UCSD-AML1 (cell line): Measurements from ENCODE around the gene ATP1A4.

ENCODE experiments used
- DNase-seq: peaks from one replicate; lab custom pipeline; 2025; ENCODE audit not compliant: unreplicated experiment; lab: John Stamatoyannopoulos, UW

ATP1A4 gene

GRCh38 chr1:160205242-160206035, 54.0 kb downstream of the ATP1A4 start, which contains the start of gene PEA15:
Gene PEA15 (plus strand): TSS chr1:160205384. CDS start chr1:160211545, 6,161 bp downstream.
- DNase-seq = peak; percentile 75

DNA sequence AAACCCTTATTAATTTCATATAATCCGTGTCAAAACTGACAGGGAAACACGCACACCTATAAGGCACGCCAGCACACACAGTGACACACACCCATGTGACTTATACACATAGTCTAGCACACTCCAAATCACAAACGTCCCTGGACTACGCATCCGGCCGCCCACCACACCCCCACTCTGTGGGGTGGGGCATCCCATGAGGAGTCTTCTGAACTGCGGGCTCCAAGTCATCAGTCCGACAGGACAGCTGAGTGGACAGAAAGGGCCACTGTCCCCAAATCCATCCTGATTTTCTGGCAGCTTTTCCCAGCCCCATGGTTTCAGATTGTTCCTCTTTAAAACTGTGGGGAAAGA, 54.6 kb downstream of the ATP1A4 start:
- no peak for DNase-seq

GRCh38 chr1:160206421-160207117, 55.2 kb downstream of the ATP1A4 start:
- peak; percentile 22 for DNase-seq

DNA sequence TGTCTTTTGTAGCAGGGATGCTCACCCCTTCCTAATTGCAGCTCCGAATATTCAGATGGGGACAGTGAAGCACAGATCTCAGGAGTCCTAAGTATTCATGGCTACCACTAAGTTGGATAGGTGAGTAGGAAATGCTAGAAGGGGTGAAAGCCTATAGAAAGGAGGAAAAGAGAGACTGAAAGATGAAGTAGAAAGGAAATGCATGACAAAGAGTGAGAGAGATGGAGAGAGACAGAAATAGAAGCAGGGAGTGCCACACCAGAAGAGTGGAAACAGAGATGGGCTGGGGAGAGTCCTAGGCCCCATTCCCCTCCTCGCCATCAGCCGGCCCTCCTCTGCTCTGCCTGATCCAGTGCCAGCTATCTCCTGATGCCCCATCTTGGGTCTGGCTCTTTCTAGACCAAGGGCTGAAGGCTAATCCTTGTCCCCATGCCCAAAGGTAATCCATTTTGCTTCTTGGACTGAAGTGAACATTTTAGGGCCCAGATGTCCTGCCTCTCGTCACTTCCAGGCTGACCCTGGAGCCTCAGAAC, 55.8 kb downstream of the ATP1A4 start:
- no peak for DNase-seq

DNA sequence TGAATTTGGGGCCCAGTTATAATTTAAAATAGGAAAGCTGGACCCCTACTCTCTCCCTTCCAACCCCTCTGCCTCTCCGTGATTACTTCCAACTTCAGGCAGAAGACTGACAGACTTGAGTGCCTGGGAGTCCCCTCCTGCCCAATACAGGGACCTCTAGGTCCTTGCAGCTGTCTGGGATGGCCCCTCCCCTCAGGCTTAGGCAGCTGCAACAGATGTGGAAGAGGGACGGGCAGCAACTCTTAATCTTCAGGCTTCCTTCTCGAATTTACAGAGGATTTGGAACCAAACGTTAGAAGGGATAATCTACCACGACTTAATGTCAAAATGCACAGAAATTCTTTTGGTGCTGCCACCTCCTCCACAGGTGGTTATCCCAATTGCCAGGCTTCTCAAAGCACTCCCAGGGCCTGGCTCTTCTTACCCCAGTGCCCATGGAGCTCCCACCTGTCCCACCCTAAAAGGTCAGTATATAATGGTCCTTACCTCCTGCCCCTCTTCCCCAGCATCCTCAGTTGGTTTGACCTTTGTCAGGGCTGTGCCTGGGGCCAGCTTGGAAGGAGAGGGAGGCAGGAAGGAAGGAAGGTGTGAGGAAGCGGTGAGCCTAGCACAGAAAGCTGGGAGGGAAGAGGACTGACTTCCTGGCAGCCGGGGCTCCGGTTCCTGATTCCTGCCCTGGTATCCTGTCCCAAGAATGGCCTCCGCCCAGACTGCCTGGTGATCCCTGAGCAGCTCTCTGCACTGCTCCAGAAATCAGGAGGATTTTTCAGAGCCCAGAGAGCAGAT, 56.6 kb downstream of the ATP1A4 start:
- no peak for DNase-seq

DNA sequence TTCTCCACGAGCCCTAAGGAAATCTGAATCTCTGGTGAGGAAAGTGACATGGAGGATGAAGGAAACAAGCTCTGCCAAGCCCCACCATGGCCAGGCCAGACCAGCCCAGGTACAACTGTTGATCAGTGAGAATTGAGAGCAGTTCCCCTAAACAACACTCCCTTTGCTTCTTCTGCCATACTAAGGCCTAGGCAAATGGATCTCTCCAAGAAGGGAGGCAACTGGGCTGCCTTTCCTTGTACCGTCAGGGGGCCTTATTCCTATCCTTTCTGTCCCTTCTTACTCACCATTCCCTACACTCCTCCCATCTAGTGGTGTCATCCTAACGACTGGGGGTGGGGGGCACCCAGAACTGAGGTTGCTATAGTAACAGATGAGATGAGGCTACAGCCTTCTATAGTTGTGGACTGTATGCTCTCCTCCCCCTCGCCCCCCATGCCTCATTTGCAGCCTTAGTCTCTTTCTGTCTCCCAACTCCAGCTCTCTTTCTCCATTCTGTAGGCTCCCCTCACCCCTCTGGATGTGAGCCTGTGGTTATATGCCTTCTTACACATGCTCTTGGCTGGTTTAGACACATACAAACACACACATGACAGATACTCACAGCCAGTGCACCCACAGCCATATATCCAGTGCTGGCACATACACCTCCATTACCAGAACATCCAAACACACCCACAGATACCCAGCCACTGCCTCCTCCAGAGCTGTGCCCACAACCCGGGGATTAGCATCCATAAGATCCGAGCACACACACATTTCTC, 57.3 kb downstream of the ATP1A4 start:
- DNase-seq = no peak

DNA sequence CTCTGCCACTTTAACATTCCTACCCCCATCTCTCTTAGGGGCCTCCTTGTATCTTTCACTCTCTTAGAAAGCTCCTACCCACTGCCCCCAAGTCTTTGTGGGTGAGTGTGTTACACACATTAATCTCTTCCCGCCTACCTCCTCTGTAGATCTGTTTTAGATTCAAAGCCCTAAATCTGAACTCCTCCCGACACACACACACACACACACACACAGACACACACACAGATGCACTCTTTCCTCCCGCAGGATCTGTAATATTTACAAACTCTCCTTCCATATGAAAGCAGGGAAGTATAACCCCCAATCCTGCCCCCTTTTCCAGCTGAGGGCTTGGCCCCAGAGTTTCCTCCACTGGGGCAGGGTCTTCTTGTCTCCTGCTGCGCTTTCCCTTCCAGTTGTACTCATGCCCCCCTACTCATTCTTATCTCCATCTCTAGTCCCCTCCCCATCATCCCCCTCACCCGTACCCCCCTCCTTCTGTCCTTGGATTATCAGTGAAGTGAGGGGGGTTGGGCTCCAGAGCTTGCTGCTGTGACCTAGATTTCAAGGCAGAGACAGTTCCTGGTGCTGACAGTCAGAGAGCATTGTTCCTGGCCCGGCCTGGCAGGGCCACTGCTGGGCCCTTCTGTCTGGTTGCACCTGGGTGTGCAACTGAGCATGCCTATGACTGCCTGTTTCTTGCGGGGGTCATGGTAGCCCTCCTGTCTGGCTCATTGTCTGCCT, 58.1 kb downstream of the ATP1A4 start:
- DNase-seq = no peak

GRCh38 chr1:160210561-160210960, 59.2 kb downstream of the ATP1A4 start:
- no peak for DNase-seq

- DNase-seq = no peak
Observed at GRCh38 chr1:160211046-160211790, 59.8 kb downstream of the ATP1A4 start.

DNA sequence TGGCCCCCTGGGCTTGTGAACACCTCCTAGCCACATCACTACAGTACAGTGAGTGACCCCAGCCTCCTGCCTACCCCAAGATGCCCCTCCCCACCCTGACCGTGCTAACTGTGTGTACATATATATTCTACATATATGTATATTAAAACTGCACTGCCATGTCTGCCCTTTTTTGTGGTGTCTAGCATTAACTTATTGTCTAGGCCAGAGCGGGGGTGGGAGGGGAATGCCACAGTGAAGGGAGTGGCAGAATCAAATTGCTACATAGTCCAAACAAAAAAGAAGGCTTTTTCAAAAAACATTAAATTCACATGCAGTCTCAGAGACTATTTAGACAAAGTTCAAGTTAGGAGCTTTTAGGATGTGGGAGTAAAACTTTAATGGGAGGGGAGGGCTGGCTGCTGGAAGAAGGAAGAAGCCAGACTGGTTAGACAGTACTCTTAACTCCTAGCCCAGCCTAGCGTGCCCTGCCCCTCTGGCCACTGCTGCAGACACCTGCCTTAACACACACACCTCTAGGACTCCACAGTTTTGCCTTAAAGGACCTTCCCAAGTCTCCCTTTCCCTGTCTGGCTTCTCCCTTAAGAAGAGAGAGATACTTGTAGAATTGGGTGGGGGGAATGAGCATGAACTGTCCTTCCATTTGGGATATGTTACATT, 63.2 kb downstream of the ATP1A4 start:
- no peak for DNase-seq

GRCh38 chr1:160216301-160216700, 64.9 kb downstream of the ATP1A4 start:
- no peak for DNase-seq

- no peak for DNase-seq
Observed at GRCh38 chr1:160217481-160218051, 66.2 kb downstream of the ATP1A4 start.

DNA sequence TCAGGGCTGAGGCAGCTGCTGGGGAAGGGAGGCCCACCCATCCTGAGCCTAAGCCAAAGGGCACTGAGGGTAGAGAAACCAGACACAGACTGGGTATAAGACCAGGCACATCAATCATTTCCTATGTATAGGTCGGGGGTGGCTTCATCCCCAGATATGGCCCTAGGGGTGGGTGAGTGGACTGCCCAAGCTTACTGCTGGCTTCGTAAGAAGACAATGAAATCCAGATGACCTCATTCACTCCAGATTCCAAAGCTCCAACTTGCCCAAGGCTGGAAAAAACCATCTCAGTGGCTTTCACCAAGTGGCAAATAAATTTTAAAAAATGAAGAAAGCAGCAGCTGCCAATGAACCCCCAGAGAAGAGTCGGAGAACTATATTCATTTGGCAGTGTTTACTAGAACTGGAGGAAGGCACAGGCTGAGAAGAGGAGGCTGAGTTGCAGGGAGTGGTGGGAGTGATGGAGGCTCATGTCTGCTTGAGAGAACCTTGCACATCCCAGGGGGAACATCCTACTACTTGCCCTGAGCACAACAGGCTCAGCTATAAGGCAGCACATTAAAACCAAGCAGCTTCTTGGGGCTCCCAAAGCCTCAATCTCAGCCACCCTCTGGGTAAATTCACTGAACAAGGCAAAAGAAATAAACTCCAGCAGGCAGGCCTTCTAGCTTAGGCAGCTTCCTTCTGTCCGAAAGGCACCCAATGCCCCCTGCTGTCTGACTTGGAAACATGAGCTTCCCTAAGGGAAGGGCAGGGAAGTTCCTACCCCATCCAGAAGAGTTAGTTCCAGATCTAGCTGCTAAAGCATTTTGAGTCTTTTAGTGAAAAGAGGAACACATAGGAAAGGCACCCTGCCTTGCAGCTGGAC, 67.9 kb downstream of the ATP1A4 start:
- DNase-seq = no peak

GRCh38 chr1:160220301-160220700, 68.9 kb downstream of the ATP1A4 start:
- DNase-seq = no peak

DNA sequence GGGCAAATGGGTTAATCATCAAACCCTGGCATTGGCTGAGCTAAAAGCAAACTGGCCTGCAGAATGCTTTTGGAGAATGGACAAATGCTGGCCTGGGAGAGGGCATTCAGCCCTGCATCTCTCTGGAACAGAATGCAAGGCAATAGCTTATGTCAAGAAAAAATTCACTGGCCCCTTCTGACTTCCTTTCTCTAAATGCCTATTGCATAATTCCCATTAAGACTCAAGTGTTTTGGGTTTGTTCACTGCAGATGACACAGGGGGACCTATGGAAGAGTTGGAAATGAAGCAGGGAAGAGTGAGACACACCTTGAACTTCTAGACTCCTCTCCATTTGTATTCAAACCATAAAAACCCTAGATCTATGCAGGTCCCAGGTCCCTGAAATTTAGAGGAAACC, 69.7 kb downstream of the ATP1A4 start:
- DNase-seq = no peak

DNA sequence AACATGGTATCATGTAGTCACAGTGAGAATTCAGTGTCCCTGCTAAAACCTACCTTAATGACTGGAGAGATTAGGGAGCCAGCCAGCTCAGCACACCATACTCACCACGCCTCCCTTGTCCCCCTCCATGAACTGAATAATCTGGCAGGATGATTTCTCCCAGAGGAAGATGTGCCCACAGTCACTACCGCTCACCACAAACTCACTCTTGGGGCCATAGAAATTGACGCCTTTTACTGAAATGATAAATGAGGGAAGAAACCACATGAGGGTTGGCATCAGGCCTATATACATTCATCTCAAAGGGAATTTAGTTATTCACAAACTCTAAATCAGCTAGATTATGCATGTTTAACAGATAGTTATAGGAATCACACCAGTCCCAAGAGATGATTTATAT, 71.1 kb downstream of the ATP1A4 start:
- DNase-seq = no peak

GRCh38 chr1:160224606-160225005, 73.2 kb downstream of the ATP1A4 start:
- DNase-seq = no peak

- no peak for DNase-seq
Observed at GRCh38 chr1:160225345-160225744, 73.9 kb downstream of the ATP1A4 start.
